ENCODE measurements around the gene EMILIN3.

EMILIN3 gene

DNA sequence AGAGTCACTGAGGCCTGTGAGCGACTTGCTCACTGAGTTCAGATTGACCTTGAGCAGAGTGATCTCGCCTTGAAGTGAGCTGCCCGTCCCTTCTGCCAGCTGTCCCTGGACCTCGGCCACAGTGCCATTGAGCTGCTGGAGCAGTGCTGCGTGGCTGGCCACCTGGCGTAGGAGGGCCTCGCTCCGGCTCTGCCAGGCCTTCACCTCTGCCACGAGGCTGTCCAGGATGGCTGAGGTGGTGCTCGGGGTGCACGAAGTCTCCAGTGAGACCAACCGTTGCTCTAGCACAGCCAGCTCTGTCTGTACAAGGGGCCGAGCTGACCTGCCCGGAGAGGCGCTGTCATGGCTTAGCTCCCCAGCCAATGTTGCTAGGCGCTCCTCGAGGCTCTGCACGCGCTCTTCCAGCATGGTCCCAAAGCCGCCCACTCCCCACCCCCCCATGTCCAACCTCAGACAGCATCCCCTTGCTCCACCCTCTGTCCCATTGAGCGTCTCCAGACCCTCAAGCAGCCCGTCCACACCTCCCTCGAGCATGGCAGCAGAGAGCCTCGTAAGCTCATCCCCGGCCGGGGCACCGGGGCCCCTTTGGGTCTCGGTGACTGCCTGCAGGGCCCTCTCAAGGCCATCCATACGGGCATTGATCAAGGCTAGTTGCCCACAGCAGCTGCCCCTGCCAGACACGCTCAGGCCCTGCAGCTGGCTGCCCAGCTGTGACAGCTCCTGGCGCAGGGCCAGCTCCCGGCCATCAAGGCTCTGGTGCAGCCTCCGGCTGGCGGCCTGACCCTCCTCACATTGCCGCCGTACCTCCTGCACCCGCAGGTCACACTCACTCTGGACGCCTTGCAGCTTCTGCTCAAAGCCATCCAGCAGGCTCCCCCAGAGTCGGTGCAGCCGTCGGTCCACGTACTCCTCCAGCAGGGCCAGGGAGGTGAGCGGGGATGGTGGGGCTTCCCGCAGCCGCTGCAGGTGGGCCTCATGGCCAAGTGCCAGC lies 4.6 kb downstream of the EMILIN3 start:
- no peak for DNase-seq

- no peak for DNase-seq
Observed at GRCh38 chr20:41360831-41361756, 5.5 kb downstream of the EMILIN3 start.

GRCh38 chr20:41359541-41360011 lies 7.0 kb downstream of the EMILIN3 start:
- DNase-seq = no peak

- no peak for DNase-seq
Observed at GRCh38 chr20:41358717-41359116, 7.9 kb downstream of the EMILIN3 start.

GRCh38 chr20:41358230-41358629 lies 8.4 kb downstream of the EMILIN3 start:
- no peak for DNase-seq

DNA sequence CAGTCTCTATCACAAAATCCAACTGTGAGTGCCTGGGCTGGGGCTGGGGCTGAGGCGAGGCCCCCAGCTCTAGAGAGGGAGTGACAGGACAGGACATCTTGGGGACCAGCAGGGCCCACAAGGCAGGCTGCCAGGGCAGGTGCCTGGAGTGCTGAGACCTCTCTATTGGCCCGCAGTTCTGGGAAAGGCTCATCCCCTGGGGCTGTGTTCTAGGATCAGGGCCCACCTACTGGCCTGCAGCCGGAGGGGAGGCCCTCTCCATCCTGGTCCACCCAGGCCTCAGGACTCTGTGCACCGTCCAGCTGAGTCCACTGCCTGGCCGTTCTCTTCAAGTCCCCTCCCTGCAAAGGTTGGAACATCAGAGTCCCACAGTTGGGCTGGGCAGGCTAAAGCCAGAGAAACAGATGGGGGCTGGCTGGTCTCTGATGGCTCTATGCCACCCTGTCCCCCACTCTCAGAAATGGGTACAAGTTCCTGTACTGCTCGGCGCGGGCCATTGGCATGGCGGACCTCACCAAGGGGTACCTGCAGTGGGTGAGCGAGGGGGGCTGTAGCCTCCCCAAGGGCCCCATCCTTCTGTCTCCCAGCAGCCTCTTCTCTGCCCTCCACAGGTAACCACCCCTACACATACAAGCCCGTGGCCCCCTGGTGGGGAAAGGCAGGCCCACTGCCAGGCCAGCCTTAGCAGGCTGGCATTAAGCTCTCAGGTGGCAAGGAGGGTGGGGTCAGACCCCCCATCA lies 9.0 kb downstream of the EMILIN3 start:
- DNase-seq = no peak

- DNase-seq = no peak
Observed at GRCh38 chr20:41356951-41357350, 9.7 kb downstream of the EMILIN3 start.

DNA sequence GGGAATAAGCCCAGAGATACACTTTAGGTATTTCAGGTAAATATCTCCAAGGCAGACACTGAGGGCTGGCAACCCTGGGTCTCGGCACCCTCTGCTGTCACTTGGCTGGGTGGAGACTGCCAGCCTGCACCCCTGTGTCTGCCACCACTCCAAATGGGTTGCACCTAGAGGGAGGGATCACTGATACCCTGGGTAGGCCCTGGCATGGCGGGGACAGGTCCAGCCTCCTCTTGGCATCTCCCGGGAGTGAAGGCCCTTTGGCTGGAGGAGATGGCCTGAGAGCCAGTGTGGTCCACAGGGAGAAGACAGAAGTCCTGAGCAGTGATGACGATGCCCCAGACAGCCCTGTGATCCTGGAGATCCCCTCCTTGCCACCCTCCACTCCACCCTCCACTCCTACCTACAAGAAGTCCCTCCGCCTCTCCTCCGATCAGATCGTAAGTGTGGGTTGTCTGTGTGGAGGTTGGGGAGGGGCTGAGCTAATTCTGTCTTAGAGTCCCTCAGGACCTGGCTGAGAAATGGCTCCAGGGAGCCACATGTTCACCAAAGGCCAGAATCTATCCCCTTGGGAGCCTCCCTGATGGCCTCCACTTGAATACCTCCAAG lies 10.9 kb downstream of the EMILIN3 start:
- DNase-seq = no peak

- DNase-seq = no peak
Observed at GRCh38 chr20:41355192-41355591, 11.4 kb downstream of the EMILIN3 start.

- DNase-seq = no peak
Observed at GRCh38 chr20:41353530-41353929, 13.1 kb downstream of the EMILIN3 start.

DNA sequence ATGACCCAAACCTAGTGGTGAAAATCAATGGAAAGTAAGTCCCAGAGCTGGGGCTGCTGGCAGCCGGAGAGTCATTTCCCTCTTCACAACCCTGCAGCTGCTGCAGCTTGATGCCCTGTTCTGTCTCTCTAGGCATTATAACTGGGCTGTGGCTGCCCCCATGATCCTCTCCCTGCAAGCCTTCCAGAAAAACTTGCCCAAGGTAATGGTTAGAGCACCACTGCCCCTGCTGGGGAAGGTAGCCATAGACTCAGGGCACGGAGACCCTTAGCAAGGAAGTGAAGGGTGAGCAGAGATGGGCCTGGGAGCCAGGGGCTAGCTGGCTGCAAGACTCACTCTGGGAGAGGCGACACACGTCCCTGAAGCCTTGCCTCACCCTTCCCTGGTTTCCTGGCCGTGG lies 14.0 kb downstream of the EMILIN3 start:
- no peak for DNase-seq

- DNase-seq = no peak
Observed at GRCh38 chr20:41352106-41352505, 14.5 kb downstream of the EMILIN3 start.

- DNase-seq = no peak
Observed at GRCh38 chr20:41350408-41350962, 16.1 kb downstream of the EMILIN3 start.

- DNase-seq = no peak
Observed at GRCh38 chr20:41349943-41350342, 16.7 kb downstream of the EMILIN3 start.

GRCh38 chr20:41349266-41349665 lies 17.4 kb downstream of the EMILIN3 start:
- DNase-seq = no peak

GRCh38 chr20:41348430-41349172 lies 18.0 kb downstream of the EMILIN3 start:
- DNase-seq = no peak

GRCh38 chr20:41347523-41348429 lies 18.8 kb downstream of the EMILIN3 start:
- no peak for DNase-seq

DNA sequence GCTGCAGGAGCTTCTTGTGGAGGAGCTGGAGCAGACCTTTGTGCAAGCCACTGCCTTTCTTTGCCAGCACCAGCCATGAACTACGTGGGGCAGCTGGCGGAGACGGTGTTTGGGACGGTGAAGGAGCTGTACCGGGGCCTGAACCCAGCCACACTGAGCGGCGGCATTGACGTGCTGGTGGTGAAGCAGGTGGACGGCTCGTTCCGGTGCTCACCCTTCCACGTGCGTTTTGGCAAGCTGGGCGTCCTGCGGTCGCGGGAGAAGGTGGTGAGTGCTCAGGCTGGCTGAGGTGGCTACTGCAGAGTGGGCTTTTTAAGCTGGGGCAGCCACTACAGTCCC lies 20.9 kb downstream of the EMILIN3 start:
- DNase-seq = no peak

- no peak for DNase-seq
Observed at GRCh38 chr20:41344938-41345728, 21.5 kb downstream of the EMILIN3 start.

All from NCI-H226 (cell line).